Aorta (tissue), 5 donors: ENCODE measurements around the gene TFAP2C. TPM values are rescaled to one million over a fixed set of nuclear protein-coding genes. Genes with fewer than 3 reads are reported as not detected.
A peak's percentile ranks its signal among the peaks of the same experiment; 100 is the strongest.

ENCODE experiments used
- ATAC-seq: fragments of 200-7000 bp; cut with Tn5 transposase; one replicate; pipeline ENCODE4 v1.9.1; 2022; ENCODE audit warnings: moderate library complexity; ENCODE audit not compliant: low FRiP score
- DNase-seq, 2 donors: peaks; one replicate each; pipeline ENCODE4 v3.0.0-alpha.2; 2020
- H3K27ac ChIP-seq, 2 donors: one replicate each; pipeline ENCODE4 v1.5.1; 2013; ENCODE audit warnings: low read length in 2 of 2, mild to moderate bottlenecking in 2 of 2, moderate library complexity in 2 of 2, control low read depth in 1 of 2, inconsistent platforms in 1 of 2, low read depth in 1 of 2
- H3K27me3 ChIP-seq, 2 donors: one replicate each; pipeline ENCODE4 v1.6.1; 2013; ENCODE audit warnings: control low read depth in 1 of 2, low read length in 1 of 2, mild to moderate bottlenecking in 1 of 2, moderate library complexity in 1 of 2; ENCODE audit not compliant: insufficient read depth in 2 of 2, control insufficient read depth in 1 of 2
- H3K36me3 ChIP-seq, 2 donors: one replicate each; pipeline ENCODE4 v1.6.1; 2013; ENCODE audit warnings: control low read depth in 1 of 2, low read length in 1 of 2, mild to moderate bottlenecking in 1 of 2; ENCODE audit not compliant: insufficient read depth in 2 of 2, control insufficient read depth in 1 of 2
- H3K4me1 ChIP-seq, 2 donors: one replicate each; pipeline ENCODE4 v1.6.1; 2013; ENCODE audit warnings: low read length in 2 of 2, control low read depth in 1 of 2, mild to moderate bottlenecking in 1 of 2, moderate library complexity in 1 of 2; ENCODE audit not compliant: insufficient read depth in 2 of 2, control insufficient read depth in 1 of 2
- H3K4me3 ChIP-seq, 2 donors: one replicate each; pipeline ENCODE4 v1.5.1; 2013; ENCODE audit warnings: low read length in 2 of 2, control low read depth in 1 of 2, mild to moderate bottlenecking in 1 of 2
- H3K9me3 ChIP-seq: one replicate; pipeline ENCODE4 v1.6.1; 2013; ENCODE audit warnings: mild to moderate bottlenecking, low read length; ENCODE audit not compliant: control insufficient read depth
- WGBS, 2 donors: extraction: QIAGEN DNeasy Blood & Tissue Kit; methylation state at CpG; one replicate each; pipeline ENCODE4 v1.1.7; 2013; 5-methylcytosine and 5-hydroxymethylcytosine counted together
- intact Hi-C, 2 donors: fragments of 100-400 bp; cut with DNase I; formaldehyde crosslinking; loops; one replicate each; pipeline versions ENCODE4 v1.14.2 to v1.15.0; 2022
- polyA plus RNA-seq, 2 donors: library from polyadenylated mRNA; stranded (reverse); fragments of 200-250 nt; gene quantifications; one replicate each; pipeline ENCODE4 v1.2.3, GENCODE V29; 2013
- total RNA-seq, 2 donors: library from RNA; stranded (reverse); fragmentation: NEBNext Ultra II Directional; extraction: Animal tissue kit (Norgen Biotek cat#: 25700); gene quantifications; one replicate each; pipeline ENCODE4 v1.2.1, GENCODE V29; 2021
- donor health status: healthy with polysubstance abuse.
- donor health status: Bipolar disorder and iron deficiency.
- donor health status: DM: no; HTN: no; CAD: no.
- donor health status: DM: no; HTN: no; CAD: no.
- donor health status: DM: yes; HTN: yes; CAD: no.

Gene TFAP2C
- total and polyA plus RNA-seq, 4 donors: 0.39 to 0.54 TPM; not detected in 2

- Histone ChIP-seq H3K4me1 (no peaks in the 10 kb centered on the region), H3K9me3 (peaks cover 2% of the 10 kb centered on the region), H3K27me3 (no peaks in the 10 kb centered on the region), H3K4me3 (no peak overlapping the region), H3K36me3 (no peaks in the 10 kb centered on the region), H3K27ac (no peak overlapping the region)
- DNase-seq: no peak
- no peak for ATAC-seq
- intact Hi-C loops: no loop called here
Observed at GRCh38 chr20:56592211-56592610, 36.9 kb upstream of the TFAP2C start.

DNA sequence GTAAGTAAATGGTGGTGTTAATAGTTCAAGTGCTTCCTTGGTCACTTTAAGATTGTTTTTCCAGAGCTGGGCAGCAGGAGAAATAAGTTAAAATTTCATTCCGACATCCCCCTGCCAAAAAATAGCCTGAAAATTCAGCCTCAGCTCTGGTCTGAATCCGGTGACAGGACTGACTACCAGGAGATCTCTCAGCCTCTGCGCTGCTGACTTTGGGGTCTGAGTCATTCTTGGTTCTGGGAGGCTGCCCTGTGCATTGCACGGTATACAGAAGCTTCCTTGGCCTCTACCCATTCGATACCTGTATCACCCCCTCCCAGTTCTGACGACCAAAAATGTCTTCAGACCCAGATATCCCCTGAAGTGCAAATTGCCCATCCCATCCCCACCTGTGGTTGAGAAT lies 36.3 kb upstream of the TFAP2C start:
- H3K4me1 ChIP-seq: no peaks in the 10 kb centered on the region
- H3K36me3 ChIP-seq: no peaks in the 10 kb centered on the region
- peak in 1 of 2 donors; percentile 17 for DNase-seq
- 58 to 60% methylated on average over 6 of the region's 6 CpGs for WGBS, 2 donors
- intact Hi-C loops: no loop called here
- no peak overlapping the region for H3K4me3 ChIP-seq
- no peak for ATAC-seq
- H3K27ac ChIP-seq: no peak overlapping the region
- no peaks in the 10 kb centered on the region for H3K27me3 ChIP-seq
- peaks cover 2% of the 10 kb centered on the region for H3K9me3 ChIP-seq

GRCh38 chr20:56595746-56596475 lies 33.2 kb upstream of the TFAP2C start:
- no peak overlapping the region for H3K27ac ChIP-seq
- no peaks in the 10 kb centered on the region for H3K36me3 ChIP-seq
- 73 to 74% methylated on average over 17 of the region's 17 CpGs for WGBS, 2 donors
- no peaks in the 10 kb centered on the region for H3K9me3 ChIP-seq
- no peaks in the 10 kb centered on the region for H3K27me3 ChIP-seq
- ATAC-seq: no peak
- no peak for DNase-seq
- intact Hi-C loops: no loop called here
- no peak overlapping the region for H3K4me3 ChIP-seq
- H3K4me1 ChIP-seq: no peaks in the 10 kb centered on the region

GRCh38 chr20:56601166-56601565 lies 27.9 kb upstream of the TFAP2C start:
- Histone ChIP-seq H3K4me3 (no peak overlapping the region), H3K4me1 (no peaks in the 10 kb centered on the region), H3K9me3 (no peaks in the 10 kb centered on the region), H3K36me3 (no peaks in the 10 kb centered on the region), H3K27ac (no peak overlapping the region), H3K27me3 (peaks cover 0 to 2% of the 10 kb centered on the region in 2 donors)
- ATAC-seq (no peak), DNase-seq (no peak)
- 47 to 50% methylated on average over 2 of the region's 2 CpGs for WGBS, 2 donors
- intact Hi-C loops: no loop called here

GRCh38 chr20:56604673-56605072 lies 24.4 kb upstream of the TFAP2C start:
- H3K27ac ChIP-seq: no peak overlapping the region
- 64 to 65% methylated on average over 10 of the region's 10 CpGs for WGBS, 2 donors
- ATAC-seq (no peak), DNase-seq (peak in 1 of 2 donors; percentile 13)
- H3K4me3 ChIP-seq: no peak overlapping the region
- peaks cover 0 to 2% of the 10 kb centered on the region in 2 donors for H3K27me3 ChIP-seq
- H3K4me1 ChIP-seq: no peaks in the 10 kb centered on the region
- intact Hi-C loops: no loop called here
- H3K9me3 ChIP-seq: no peaks in the 10 kb centered on the region
- no peaks in the 10 kb centered on the region for H3K36me3 ChIP-seq

GRCh38 chr20:56605261-56605996 lies 23.7 kb upstream of the TFAP2C start:
- intact Hi-C loops: no loop called here
- ATAC-seq: no peak
- peak in 1 of 2 donors; percentile 20 for DNase-seq
- Histone ChIP-seq H3K9me3 (no peaks in the 10 kb centered on the region), H3K36me3 (no peaks in the 10 kb centered on the region), H3K4me1 (no peaks in the 10 kb centered on the region), H3K27me3 (peaks cover 0 to 2% of the 10 kb centered on the region in 2 donors), H3K4me3 (no peak overlapping the region), H3K27ac (no peak overlapping the region)
- 83 to 85% methylated on average over 6 of the region's 6 CpGs for WGBS, 2 donors

DNA sequence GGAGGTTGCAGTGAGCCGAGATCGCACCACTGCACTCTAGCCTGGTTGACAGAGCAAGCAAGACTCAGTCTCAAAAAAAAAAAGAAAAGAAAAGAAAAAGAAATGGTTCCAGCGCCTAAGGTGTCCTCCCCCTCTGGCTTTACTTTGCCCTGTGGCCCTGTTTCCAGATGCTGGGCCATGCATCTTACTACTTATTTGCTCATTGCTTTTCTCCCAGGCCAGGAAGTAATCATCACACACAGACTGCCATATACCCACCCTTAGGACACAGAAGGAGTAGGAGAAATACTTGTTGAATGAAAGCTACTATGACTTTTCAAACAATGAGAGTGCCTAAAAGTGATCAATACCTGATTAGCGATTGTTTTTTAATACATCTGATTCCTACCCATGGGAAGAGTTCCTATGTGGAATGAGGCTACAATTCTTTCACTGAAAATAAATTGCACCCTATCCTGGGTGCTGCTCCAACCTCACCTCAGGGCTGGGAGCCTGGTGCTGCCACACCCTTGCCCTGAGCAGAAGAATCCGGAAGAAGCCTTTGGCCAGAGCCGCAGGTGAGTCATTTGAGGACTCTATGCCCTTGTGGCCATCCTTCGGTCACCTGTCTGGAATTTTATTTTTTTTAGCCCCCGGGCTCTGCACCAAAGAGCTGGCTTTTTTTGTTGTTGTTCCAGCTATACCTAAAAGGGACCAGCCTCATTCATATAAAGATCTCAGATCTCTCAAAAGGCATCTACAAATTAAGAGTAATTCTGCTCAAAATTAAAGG lies 22.7 kb upstream of the TFAP2C start:
- Histone ChIP-seq H3K27ac (no peak overlapping the region), H3K27me3 (peaks cover 0 to 2% of the 10 kb centered on the region in 2 donors), H3K4me1 (no peaks in the 10 kb centered on the region), H3K36me3 (no peaks in the 10 kb centered on the region), H3K9me3 (no peaks in the 10 kb centered on the region), H3K4me3 (no peak overlapping the region)
- WGBS, 2 donors: 80 to 88% methylated on average over 8 of the region's 8 CpGs
- ATAC-seq: no peak
- peak in 1 of 2 donors; percentile 5 for DNase-seq
- intact Hi-C loops: no loop called here

DNA sequence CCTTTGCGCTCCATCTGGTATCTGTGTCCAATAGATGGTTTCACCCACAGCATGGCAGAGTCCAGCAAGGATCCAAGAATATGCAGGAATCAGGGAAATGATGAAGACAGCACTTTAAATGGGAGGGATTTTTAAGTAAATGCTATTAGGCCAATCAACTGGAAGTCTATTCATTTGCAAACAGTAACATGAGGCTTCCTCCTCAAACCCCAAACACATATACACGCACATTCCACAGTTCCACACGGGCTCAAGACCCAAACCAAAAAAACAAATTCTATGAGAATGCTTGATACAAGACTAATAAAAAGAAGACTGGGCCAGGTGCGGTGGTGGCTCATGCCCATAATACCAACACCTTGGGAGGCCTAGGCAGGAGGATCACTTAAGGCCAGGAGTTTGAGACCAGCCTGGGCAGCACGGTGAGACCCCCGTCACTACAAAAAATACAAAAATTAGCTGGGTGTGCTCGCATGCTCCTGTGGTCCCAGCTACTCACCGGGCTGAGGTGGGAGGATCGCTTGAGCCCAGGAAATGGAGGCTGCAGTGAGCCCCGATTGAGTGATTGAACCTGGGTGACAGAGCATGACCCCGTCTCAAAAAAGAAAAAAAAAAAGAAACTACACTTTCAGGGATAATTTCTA lies 21.9 kb upstream of the TFAP2C start:
- no peak overlapping the region for H3K27ac ChIP-seq
- WGBS, 2 donors: 81 to 83% methylated on average over 11 of the region's 11 CpGs
- no peaks in the 10 kb centered on the region for H3K36me3 ChIP-seq
- no peak overlapping the region for H3K4me3 ChIP-seq
- peak in 1 of 2 donors; percentile 12 for DNase-seq
- no peak for ATAC-seq
- intact Hi-C loops: no loop called here
- no peaks in the 10 kb centered on the region for H3K4me1 ChIP-seq
- peaks cover 0 to 2% of the 10 kb centered on the region in 2 donors for H3K27me3 ChIP-seq
- H3K9me3 ChIP-seq: no peaks in the 10 kb centered on the region
